Neuron (in vitro differentiated cells): Measurements from ENCODE around the gene TPRG1.

ENCODE experiments used
- H2AFZ ChIP-seq: one replicate; pipeline ENCODE4 v1.6.1; 2013; ENCODE audit warnings: low read depth, mild to moderate bottlenecking, inconsistent platforms, low read length, moderate library complexity
- H3K27me3 ChIP-seq: one replicate; pipeline ENCODE4 v1.6.1; 2013; ENCODE audit warnings: low read length; ENCODE audit not compliant: insufficient read depth
- H3K36me3 ChIP-seq: one replicate; pipeline ENCODE4 v1.6.1; 2013; ENCODE audit warnings: low read length; ENCODE audit not compliant: insufficient read depth
- H3K4me1 ChIP-seq: one replicate; pipeline ENCODE4 v1.6.1; 2013; ENCODE audit warnings: low read length; ENCODE audit not compliant: insufficient read depth
- H3K4me3 ChIP-seq: 2 replicates; pipeline ENCODE4 v1.5.1; 2013; ENCODE audit warnings: mild to moderate bottlenecking, low read length, moderate library complexity
- H3K9me3 ChIP-seq: one replicate; pipeline ENCODE4 v1.6.1; 2013; ENCODE audit warnings: low read length

The TPRG1 gene

GRCh38 chr3:189172668-189173419 lies 1.1 kb downstream of the TPRG1 start:
- Histone ChIP-seq H3K9me3 (no peaks in the 10 kb centered on the region), H3K4me1 (no peaks in the 10 kb centered on the region), H2AFZ (no peak overlapping the region), H3K4me3 (no peak overlapping the region), H3K27me3 (no peaks in the 10 kb centered on the region), H3K36me3 (no peaks in the 10 kb centered on the region)

GRCh38 chr3:189184566-189184965 lies 12.8 kb downstream of the TPRG1 start:
- Histone ChIP-seq H3K36me3 (no peaks in the 10 kb centered on the region), H2AFZ (no peak overlapping the region), H3K27me3 (no peaks in the 10 kb centered on the region), H3K9me3 (no peaks in the 10 kb centered on the region), H3K4me1 (no peaks in the 10 kb centered on the region), H3K4me3 (no peak overlapping the region)

- Histone ChIP-seq H3K4me3 (no peak overlapping the region), H3K4me1 (no peaks in the 10 kb centered on the region), H3K9me3 (no peaks in the 10 kb centered on the region), H2AFZ (no peak overlapping the region), H3K36me3 (no peaks in the 10 kb centered on the region), H3K27me3 (no peaks in the 10 kb centered on the region)
Measured at GRCh38 chr3:189186101-189186500, 14.3 kb downstream of the TPRG1 start.

GRCh38 chr3:189188466-189188865 lies 16.7 kb downstream of the TPRG1 start:
- H3K36me3 ChIP-seq: no peaks in the 10 kb centered on the region
- no peaks in the 10 kb centered on the region for H3K9me3 ChIP-seq

GRCh38 chr3:189192725-189193124 lies 21.0 kb downstream of the TPRG1 start:
- Histone ChIP-seq H3K9me3 (no peaks in the 10 kb centered on the region), H3K4me1 (no peaks in the 10 kb centered on the region), H3K36me3 (no peaks in the 10 kb centered on the region), H3K4me3 (no peak overlapping the region), H3K27me3 (no peaks in the 10 kb centered on the region), H2AFZ (no peak overlapping the region)

More at GRCh38 chr3:189188466-189188865, 16.7 kb downstream of the TPRG1 start:
- no peak overlapping the region for H2AFZ ChIP-seq
- no peaks in the 10 kb centered on the region for H3K4me1 ChIP-seq
- no peaks in the 10 kb centered on the region for H3K27me3 ChIP-seq
- H3K4me3 ChIP-seq: no peak overlapping the region

GRCh38 chr3:189195302-189195701 lies 23.5 kb downstream of the TPRG1 start:
- Histone ChIP-seq H3K36me3 (no peaks in the 10 kb centered on the region), H3K9me3 (no peaks in the 10 kb centered on the region), H2AFZ (no peak overlapping the region), H3K27me3 (no peaks in the 10 kb centered on the region), H3K4me3 (no peak overlapping the region), H3K4me1 (no peaks in the 10 kb centered on the region)

- H3K4me3 ChIP-seq: no peak overlapping the region
- H2AFZ ChIP-seq: no peak overlapping the region
- no peaks in the 10 kb centered on the region for H3K36me3 ChIP-seq
- no peaks in the 10 kb centered on the region for H3K4me1 ChIP-seq
- no peaks in the 10 kb centered on the region for H3K27me3 ChIP-seq
- H3K9me3 ChIP-seq: no peaks in the 10 kb centered on the region
Measured at GRCh38 chr3:189202106-189202505, 30.3 kb downstream of the TPRG1 start.

GRCh38 chr3:189202583-189202982 lies 30.8 kb downstream of the TPRG1 start:
- Histone ChIP-seq H3K9me3 (no peaks in the 10 kb centered on the region), H3K36me3 (no peaks in the 10 kb centered on the region), H3K27me3 (no peaks in the 10 kb centered on the region), H3K4me1 (no peaks in the 10 kb centered on the region), H2AFZ (no peak overlapping the region), H3K4me3 (no peak overlapping the region)

- Histone ChIP-seq H2AFZ (no peak overlapping the region), H3K27me3 (no peaks in the 10 kb centered on the region), H3K4me3 (no peak overlapping the region), H3K9me3 (no peaks in the 10 kb centered on the region), H3K4me1 (no peaks in the 10 kb centered on the region), H3K36me3 (no peaks in the 10 kb centered on the region)
Measured at GRCh38 chr3:189204167-189204866, 32.5 kb downstream of the TPRG1 start.

- no peak overlapping the region for H2AFZ ChIP-seq
- H3K4me1 ChIP-seq: no peaks in the 10 kb centered on the region
- no peaks in the 10 kb centered on the region for H3K9me3 ChIP-seq
- no peaks in the 10 kb centered on the region for H3K27me3 ChIP-seq
- H3K36me3 ChIP-seq: no peaks in the 10 kb centered on the region
- H3K4me3 ChIP-seq: no peak overlapping the region
Measured at GRCh38 chr3:189204937-189205336, 33.2 kb downstream of the TPRG1 start.

- Histone ChIP-seq H3K4me1 (no peaks in the 10 kb centered on the region), H2AFZ (no peak overlapping the region), H3K36me3 (no peaks in the 10 kb centered on the region), H3K9me3 (no peaks in the 10 kb centered on the region), H3K4me3 (no peak overlapping the region), H3K27me3 (peaks cover 4% of the 10 kb centered on the region)
Measured at GRCh38 chr3:189210251-189210770, 38.5 kb downstream of the TPRG1 start.

GRCh38 chr3:189212681-189213080 lies 40.9 kb downstream of the TPRG1 start:
- H3K4me3 ChIP-seq: no peak overlapping the region
- no peaks in the 10 kb centered on the region for H3K9me3 ChIP-seq
- H3K36me3 ChIP-seq: no peaks in the 10 kb centered on the region
- no peaks in the 10 kb centered on the region for H3K4me1 ChIP-seq
- H2AFZ ChIP-seq: no peak overlapping the region
- H3K27me3 ChIP-seq: peaks cover 4% of the 10 kb centered on the region

GRCh38 chr3:189214651-189215050 lies 42.9 kb downstream of the TPRG1 start:
- no peak overlapping the region for H3K4me3 ChIP-seq
- peaks cover 4% of the 10 kb centered on the region for H3K27me3 ChIP-seq
- H3K9me3 ChIP-seq: no peaks in the 10 kb centered on the region
- H2AFZ ChIP-seq: no peak overlapping the region
- H3K4me1 ChIP-seq: no peaks in the 10 kb centered on the region
- no peaks in the 10 kb centered on the region for H3K36me3 ChIP-seq
